Muscle layer of colon (tissue), 2 donors: ENCODE measurements around the gene AHI1.

Experiments used
- H3K27ac ChIP-seq: one replicate; pipeline ENCODE4 v1.7.0; 2013; ENCODE audit warnings: low read depth, mild to moderate bottlenecking, low read length, moderate library complexity
- H3K27me3 ChIP-seq, 2 donors: one replicate each; pipeline ENCODE4 v1.7.0; 2013; ENCODE audit warnings: low read length in 2 of 2, mild to moderate bottlenecking in 2 of 2; ENCODE audit not compliant: insufficient read depth in 2 of 2, control insufficient read depth in 1 of 2
- H3K36me3 ChIP-seq: one replicate; pipeline ENCODE4 v1.7.0; 2013; ENCODE audit warnings: mild to moderate bottlenecking, low read length; ENCODE audit not compliant: insufficient read depth
- H3K4me1 ChIP-seq: one replicate; pipeline ENCODE4 v1.7.0; 2013; ENCODE audit warnings: mild to moderate bottlenecking, low read length; ENCODE audit not compliant: insufficient read depth
- H3K4me3 ChIP-seq, 2 donors: one replicate each; pipeline ENCODE4 v1.7.0; 2013; ENCODE audit warnings: low read length in 2 of 2, low read depth in 1 of 2, mild to moderate bottlenecking in 1 of 2, moderate library complexity in 1 of 2
- H3K9ac ChIP-seq: one replicate; pipeline ENCODE4 v1.7.0; 2013; ENCODE audit warnings: low read length
- H3K9me3 ChIP-seq: one replicate; pipeline ENCODE4 v1.7.0; 2013; ENCODE audit warnings: mild to moderate bottlenecking, low read length
- donor health status: abdominal sarcoma.
- donor health status: Adenocarcinoma of cecum.

The AHI1 gene

DNA sequence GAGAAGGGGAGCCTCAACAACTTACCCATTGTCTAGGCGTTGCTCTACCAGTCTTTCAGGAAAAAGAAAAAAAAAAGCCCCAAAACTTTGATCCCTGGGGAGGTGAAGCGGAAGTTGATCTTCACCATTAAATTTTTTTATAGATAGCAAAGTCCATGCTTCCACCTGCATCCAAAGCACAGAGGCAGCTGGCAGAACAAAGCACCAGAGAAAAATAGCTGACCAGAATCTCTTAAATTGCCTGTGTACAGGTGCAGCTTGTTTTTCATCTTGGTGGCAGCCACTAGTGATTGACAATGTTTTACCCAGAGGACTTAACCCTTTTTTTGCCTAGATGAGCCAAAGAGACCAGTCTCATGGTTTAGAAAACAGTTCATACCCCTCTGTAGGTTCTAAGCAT lies 230.5 kb downstream of the AHI1 start:
- H3K9me3 ChIP-seq: no peaks in the 10 kb centered on the region
- no peak overlapping the region for H3K27ac ChIP-seq
- no peaks in the 10 kb centered on the region for H3K4me1 ChIP-seq
- no peaks in the 10 kb centered on the region for H3K27me3 ChIP-seq
- no peaks in the 10 kb centered on the region for H3K36me3 ChIP-seq
- H3K4me3 ChIP-seq: no peak overlapping the region
- H3K9ac ChIP-seq: no peak overlapping the region

DNA sequence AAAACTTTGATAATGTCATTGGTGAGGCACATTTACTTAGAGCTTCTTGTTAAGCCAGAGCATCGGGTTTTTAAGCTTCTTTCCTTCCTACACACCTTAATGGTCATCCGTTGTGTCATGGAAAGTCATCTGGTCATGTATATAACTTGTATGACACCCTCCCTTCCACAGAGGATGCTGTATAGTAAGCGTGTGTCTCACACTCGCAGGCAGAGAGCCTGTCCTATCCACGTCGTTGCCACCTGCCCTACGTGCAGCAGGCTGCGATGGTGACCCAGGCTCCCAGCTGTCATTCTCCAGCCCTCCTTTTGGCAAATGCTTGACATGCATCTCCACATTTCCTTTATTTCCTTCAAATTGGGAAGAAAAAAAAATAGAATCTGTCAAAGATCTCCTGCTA lies 230.9 kb downstream of the AHI1 start:
- no peaks in the 10 kb centered on the region for H3K27me3 ChIP-seq
- no peak overlapping the region for H3K27ac ChIP-seq
- no peaks in the 10 kb centered on the region for H3K4me1 ChIP-seq
- H3K9me3 ChIP-seq: no peaks in the 10 kb centered on the region
- no peak overlapping the region for H3K4me3 ChIP-seq
- no peaks in the 10 kb centered on the region for H3K36me3 ChIP-seq
- no peak overlapping the region for H3K9ac ChIP-seq

DNA sequence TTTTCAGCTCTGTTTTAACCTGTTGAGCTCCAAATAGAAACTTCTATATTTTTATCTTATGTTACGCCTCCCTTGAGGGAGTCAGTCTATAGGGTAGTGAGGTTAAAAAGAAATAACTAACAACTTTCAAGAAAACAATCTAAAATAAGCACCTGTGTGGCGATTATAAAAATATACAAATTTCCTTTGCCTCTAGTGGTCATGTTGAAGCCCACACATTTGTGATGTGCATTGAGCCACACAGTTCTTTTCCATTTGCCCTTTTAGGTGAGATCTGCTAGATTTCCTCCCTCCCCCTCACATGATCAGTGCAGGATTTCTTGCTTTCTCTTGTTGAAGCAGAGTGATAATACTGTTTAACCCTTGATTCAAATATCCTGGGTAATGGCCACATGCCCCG lies 232.3 kb downstream of the AHI1 start:
- Histone ChIP-seq H3K27me3 (no peaks in the 10 kb centered on the region), H3K36me3 (no peaks in the 10 kb centered on the region), H3K4me1 (no peaks in the 10 kb centered on the region), H3K9me3 (no peaks in the 10 kb centered on the region), H3K4me3 (no peak overlapping the region), H3K9ac (no peak overlapping the region), H3K27ac (no peak overlapping the region)

DNA sequence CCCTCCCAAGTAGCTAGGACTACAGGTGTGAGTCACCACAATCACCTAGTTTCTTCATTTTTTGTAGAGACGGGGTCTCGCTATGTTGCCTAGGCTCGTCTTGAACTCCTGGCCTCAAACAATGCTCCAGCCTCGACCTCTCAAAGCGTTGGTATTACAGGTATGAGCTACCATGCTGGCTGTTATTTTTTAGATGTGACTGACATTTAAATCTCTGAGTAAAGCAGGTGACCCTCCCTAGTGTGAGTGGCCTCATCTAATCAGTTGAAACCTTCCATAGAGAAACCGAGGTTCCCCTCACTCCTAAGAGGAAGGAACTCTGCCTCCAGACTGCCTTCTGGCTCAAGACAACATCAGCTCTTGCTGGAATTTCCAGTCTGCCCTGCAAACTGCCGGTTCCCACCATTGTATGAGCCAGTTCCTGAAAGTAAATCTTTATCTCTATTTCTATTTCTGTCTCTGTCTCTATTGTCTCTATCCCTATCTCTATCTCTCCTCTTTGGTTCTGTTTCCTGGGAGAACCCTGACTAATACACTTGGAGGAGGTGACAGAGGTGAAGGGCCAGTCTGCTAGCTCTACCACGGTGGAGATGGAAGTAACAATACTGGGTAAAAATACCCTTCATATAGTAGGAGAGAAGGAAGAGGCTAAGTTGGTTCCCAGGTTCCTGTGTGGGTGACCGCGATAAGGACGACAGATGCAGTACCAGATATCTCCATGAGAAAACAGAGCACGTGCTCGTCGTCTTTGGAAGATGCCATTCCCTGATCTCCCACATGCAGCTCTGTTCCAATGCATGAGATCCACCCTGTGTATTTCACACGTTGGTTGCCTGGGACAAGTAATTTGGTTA lies 235.4 kb downstream of the AHI1 start:
- Histone ChIP-seq H3K27me3 (no peaks in the 10 kb centered on the region), H3K4me3 (no peak overlapping the region), H3K9ac (no peak overlapping the region), H3K9me3 (no peaks in the 10 kb centered on the region), H3K27ac (no peak overlapping the region), H3K36me3 (no peaks in the 10 kb centered on the region), H3K4me1 (peaks cover 4% of the 10 kb centered on the region)

DNA sequence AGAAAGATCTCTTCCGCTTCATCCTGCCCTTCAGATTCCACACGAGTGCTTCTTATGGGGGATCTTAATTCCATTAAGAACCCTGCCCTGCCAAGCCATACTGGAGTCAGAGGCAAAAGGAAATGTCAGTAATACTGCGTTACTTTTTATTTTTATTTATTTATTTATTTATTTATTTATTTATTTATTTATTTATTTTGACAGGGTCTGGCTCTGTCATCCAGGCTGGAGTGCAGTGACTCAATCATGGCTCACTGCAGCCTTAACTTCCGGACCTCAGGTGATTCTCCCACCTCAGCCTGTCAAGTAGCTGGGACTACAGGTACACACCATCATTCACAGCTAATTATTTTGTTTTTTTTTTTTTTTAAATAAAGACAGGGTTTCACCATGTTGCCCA lies 236.9 kb downstream of the AHI1 start:
- Histone ChIP-seq H3K36me3 (no peaks in the 10 kb centered on the region), H3K9ac (no peak overlapping the region), H3K27me3 (no peaks in the 10 kb centered on the region), H3K9me3 (no peaks in the 10 kb centered on the region), H3K4me1 (peaks cover 4% of the 10 kb centered on the region), H3K4me3 (no peak overlapping the region), H3K27ac (no peak overlapping the region)

DNA sequence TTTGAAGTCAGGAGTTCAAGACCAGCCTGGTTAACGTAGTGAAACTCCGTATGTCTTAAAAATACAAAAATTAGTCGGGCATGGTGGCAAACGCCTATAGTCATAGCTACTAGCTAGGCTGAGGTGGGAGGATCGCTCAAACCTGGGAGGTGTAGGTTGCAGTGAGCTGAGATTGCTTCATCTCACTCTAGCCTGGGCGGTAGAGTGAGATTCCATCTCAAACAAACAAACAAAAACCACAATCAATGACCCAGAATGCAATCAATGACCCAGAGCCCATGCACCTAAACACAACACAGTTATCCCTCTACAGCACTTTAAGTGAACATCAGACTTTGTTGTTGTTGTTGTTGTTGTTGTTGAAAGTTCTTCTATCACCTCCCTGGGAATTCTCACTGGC lies 238.6 kb downstream of the AHI1 start:
- Histone ChIP-seq H3K27me3 (no peaks in the 10 kb centered on the region), H3K36me3 (no peaks in the 10 kb centered on the region), H3K4me3 (no peak overlapping the region), H3K9me3 (no peaks in the 10 kb centered on the region), H3K4me1 (peaks cover 4% of the 10 kb centered on the region), H3K27ac (no peak overlapping the region), H3K9ac (no peak overlapping the region)

DNA sequence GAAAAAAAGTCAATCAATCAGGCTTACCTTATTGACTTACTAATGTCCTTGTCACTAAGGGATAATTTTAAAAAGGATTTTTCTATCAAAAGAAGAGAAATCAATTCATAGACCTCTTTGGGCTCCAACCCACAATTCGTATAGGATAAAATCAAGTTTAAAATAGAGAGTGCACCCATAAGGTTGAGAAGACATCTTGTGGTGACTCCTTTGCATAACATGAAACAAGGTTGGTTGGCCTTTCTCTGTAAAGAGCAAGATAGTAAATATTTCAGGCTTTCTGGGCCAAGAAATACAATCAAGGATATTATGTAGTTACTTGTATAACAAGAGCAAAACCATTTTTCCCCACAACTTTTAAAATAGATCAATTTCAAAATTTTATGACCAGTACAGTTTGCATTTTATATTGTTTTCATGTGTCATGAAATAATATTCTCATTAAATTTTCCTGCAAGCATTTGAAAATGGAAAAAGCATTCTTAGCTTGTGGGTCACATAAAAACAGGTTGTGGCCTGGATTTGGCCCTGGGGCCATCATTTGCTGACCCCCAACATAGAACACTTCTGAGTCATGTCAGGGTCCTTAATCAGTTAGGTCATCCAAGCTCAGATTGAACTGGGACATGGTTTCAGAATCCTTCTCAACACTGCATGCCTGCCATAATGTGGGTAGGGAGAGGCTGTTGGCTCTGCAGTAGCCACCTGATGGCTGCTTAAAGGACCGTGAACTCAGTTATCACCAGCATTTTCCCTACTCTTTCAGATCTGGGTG lies 239.7 kb downstream of the AHI1 start:
- H3K9ac ChIP-seq: no peak overlapping the region
- no peaks in the 10 kb centered on the region for H3K27me3 ChIP-seq
- H3K27ac ChIP-seq: no peak overlapping the region
- no peaks in the 10 kb centered on the region for H3K36me3 ChIP-seq
- no peak overlapping the region for H3K4me3 ChIP-seq
- no peaks in the 10 kb centered on the region for H3K9me3 ChIP-seq
- H3K4me1 ChIP-seq: peaks cover 4% of the 10 kb centered on the region

DNA sequence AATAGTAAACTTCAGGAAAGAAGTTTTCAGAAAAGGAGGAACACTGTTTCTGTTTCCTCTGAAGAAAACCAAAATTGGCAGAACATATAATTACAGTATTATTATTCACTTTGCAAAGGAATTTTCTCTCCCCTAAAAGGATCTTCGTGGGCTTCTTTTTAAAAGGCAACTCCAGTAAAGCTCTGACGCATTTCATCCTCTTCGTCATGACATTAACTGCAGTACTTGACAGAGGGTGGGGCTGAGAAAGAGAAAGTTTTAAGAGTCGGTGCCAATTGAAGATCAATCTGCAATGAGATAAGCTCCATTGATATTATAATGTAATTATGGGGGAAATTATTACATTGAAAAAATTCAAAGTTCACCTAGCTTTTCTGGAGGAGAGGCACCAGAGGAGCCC lies 240.7 kb downstream of the AHI1 start:
- Histone ChIP-seq H3K36me3 (no peaks in the 10 kb centered on the region), H3K27ac (no peak overlapping the region), H3K4me3 (no peak overlapping the region), H3K9ac (no peak overlapping the region), H3K9me3 (no peaks in the 10 kb centered on the region), H3K4me1 (peaks cover 4% of the 10 kb centered on the region), H3K27me3 (no peaks in the 10 kb centered on the region)

DNA sequence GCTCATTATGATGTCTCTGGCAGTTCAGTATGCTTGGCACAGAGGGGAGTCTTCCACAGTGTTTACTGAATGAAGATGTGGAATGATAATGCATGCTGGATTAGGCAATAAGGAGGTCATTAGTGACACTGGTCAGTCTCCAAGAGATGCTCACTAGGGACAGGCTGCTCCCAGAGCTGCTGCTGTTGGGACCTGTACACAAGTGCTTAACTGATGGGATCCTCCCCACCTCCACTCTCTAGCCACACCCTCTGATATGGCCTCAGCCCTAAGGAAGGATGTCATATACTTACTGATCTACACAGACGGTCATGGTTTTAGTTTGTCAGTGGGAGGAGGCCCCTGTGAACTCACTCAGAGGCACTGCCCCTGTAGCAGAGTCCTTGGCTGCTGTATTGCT lies 243.1 kb downstream of the AHI1 start:
- no peaks in the 10 kb centered on the region for H3K9me3 ChIP-seq
- no peak overlapping the region for H3K9ac ChIP-seq
- H3K27ac ChIP-seq: no peak overlapping the region
- no peaks in the 10 kb centered on the region for H3K27me3 ChIP-seq
- no peaks in the 10 kb centered on the region for H3K36me3 ChIP-seq
- H3K4me1 ChIP-seq: peaks cover 4% of the 10 kb centered on the region
- H3K4me3 ChIP-seq: no peak overlapping the region

DNA sequence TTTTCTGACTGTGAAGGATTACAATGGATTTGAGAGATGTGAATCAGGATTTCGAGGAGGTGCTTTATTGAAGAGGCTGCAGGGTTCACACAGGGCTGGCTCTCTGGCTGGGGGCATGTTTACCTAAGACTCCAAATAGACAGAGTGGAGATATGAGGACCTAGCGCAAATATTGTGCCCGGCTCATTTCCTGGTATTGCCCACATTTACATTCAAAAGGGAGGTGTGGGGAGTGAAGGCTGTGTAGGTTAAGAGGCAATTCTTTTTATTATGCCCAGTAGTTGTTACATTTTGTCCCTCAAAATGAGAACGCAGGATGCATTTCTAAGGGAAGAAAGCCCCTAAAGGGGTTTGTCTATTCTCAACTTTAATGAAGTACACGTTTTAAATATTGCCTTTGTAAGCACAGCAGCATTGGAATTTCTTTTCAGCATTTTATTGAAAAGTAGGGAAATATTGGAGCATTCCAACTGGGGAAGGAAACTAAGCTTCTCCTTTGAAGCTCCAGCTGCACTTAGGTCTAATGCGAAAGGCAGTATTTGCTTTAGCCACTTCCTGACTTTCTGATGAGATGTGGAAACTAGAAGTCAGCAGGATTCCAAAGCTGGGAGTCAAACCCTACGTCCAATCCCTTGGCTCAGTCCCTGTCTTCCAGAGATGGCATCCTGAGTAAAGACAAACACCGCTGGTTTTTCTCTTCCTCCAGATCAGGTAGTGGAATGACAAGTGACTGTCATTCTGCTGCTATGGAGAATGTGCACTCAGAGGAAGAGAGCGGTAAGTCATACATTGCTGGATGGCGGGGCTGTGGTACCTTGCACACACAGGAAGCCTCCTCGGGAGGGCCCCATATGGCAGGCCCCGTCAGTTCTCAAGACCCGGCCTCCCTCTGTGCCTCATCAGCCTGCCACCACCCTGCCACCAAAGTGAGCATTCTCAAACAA lies 245.8 kb downstream of the AHI1 start:
- Histone ChIP-seq H3K4me3 (no peak overlapping the region), H3K4me1 (no peaks in the 10 kb centered on the region), H3K36me3 (no peaks in the 10 kb centered on the region), H3K27ac (no peak overlapping the region), H3K9ac (no peak overlapping the region), H3K27me3 (no peaks in the 10 kb centered on the region), H3K9me3 (no peaks in the 10 kb centered on the region)
